Measurements from ENCODE around the gene PSMC3. TPM values are rescaled to one million over a fixed set of nuclear protein-coding genes. Genes with fewer than 3 reads are reported as not detected.

The PSMC3 gene
- total RNA-seq, 1 experiment from 2014 or later: 181 TPM

DNA sequence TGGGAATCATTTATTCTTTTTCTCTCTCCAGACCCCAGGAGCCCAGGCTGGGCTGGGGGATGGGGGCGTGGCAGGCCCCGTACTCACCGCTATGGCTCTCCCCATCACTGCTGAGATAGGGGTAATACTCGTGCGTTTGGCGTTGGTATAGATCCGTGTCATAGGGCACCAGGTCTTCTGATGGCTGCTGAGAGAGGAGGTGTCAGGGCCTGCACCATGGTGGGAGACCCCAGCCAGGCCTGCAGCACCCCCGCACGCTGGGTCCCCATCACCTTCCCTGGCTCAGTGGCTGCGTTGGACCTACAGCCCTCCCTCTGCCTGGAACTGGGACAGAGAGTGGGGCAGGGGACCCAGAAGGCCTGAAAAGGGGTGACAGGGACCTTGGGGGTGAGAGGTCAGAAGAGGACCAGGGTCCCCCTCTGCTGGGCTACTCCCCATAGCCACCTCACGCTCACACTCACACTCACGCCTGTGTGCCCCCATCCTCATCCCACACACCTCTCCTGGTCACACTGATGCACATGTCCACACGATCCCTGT lies 50.6 kb downstream of the PSMC3 start:
- DNase-seq (ENCODE audit: low read depth, low spot score) (no peak), ATAC-seq (no peak)
- no TSS peak for BruUV-seq (replicated peaks)
- intact Hi-C loops (cut with micrococcal nuclease; ENCODE audit: unreplicated experiment): no loop called here
- Histone ChIP-seq H3K36me3 (ENCODE audit: control insufficient read depth, insufficient read depth, low read length) (no peaks in the 10 kb centered on the region), H3K4me1 (ENCODE audit: control insufficient read depth, insufficient read depth, low read length) (no peaks in the 10 kb centered on the region; the same call in 1 of the 2 replicates), H3K4me3 (ENCODE audit: low read depth in 2 of 2, low read length in 2 of 2) (no peak overlapping the region), H3K27ac (ENCODE audit: low read length) (no peak overlapping the region), H3K27me3 (ENCODE audit: control insufficient read depth, insufficient read depth, low read length) (no peaks in the 10 kb centered on the region), H3K9me3 (ENCODE audit: control insufficient read depth, insufficient read depth, low read depth, low read length) (no peaks in the 10 kb centered on the region)
- TF ChIP-seq, protein P1, sequence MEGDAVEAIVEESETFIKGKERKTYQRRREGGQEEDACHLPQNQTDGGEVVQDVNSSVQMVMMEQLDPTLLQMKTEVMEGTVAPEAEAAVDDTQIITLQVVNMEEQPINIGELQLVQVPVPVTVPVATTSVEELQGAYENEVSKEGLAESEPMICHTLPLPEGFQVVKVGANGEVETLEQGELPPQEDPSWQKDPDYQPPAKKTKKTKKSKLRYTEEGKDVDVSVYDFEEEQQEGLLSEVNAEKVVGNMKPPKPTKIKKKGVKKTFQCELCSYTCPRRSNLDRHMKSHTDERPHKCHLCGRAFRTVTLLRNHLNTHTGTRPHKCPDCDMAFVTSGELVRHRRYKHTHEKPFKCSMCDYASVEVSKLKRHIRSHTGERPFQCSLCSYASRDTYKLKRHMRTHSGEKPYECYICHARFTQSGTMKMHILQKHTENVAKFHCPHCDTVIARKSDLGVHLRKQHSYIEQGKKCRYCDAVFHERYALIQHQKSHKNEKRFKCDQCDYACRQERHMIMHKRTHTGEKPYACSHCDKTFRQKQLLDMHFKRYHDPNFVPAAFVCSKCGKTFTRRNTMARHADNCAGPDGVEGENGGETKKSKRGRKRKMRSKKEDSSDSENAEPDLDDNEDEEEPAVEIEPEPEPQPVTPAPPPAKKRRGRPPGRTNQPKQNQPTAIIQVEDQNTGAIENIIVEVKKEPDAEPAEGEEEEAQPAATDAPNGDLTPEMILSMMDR (IDR thresholded peaks at IDR 0.05): no peak
- in situ Hi-C loops (cut with HindIII; ENCODE audit: low pct_unique_long_range_greater_than_20kb, low sequenced_read_pairs): no loop called here
- POLR2A ChIA-PET: no interaction called here
- CTCF ChIA-PET: no interaction called here

DNA sequence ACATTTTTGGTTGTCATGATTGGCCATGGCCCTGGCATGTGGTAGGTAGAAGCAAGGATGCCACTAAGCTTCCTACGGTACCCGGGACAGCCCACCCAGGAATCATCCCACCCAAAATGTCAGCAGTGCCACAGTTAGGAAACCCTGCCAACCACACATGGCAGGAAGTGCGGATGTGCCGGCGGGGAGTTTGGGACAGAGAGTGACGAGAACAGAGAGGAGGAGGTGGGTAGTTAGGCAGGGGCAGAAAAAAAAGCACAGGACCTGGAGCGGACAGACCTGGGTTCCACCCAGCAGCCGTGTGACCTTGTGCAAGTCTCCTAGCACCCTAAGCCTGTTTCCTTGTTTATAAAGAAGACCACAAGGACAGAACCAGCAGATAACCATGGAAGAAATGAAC lies 51.2 kb downstream of the PSMC3 start:
- Histone ChIP-seq H3K27ac (ENCODE audit: low read length) (no peak overlapping the region), H3K27me3 (ENCODE audit: control insufficient read depth, insufficient read depth, low read length) (no peaks in the 10 kb centered on the region), H3K9me3 (ENCODE audit: control insufficient read depth, insufficient read depth, low read depth, low read length) (no peaks in the 10 kb centered on the region), H3K4me3 (ENCODE audit: low read depth in 2 of 2, low read length in 2 of 2) (no peak overlapping the region), H3K4me1 (ENCODE audit: control insufficient read depth, insufficient read depth, low read length) (no peaks in the 10 kb centered on the region; the same call in 1 of the 2 replicates), H3K36me3 (ENCODE audit: control insufficient read depth, insufficient read depth, low read length) (no peaks in the 10 kb centered on the region)
- intact Hi-C loops (cut with micrococcal nuclease; ENCODE audit: unreplicated experiment) (no loop called here), in situ Hi-C loops (cut with HindIII; ENCODE audit: low pct_unique_long_range_greater_than_20kb, low sequenced_read_pairs) (no loop called here)
- no TSS peak for BruUV-seq (replicated peaks)
- no peak for TF ChIP-seq POLR2AphosphoS5 (IDR thresholded peaks at IDR 0.05; ENCODE audit: low read depth, low read length)
- TF ChIP-seq, protein P1 (IDR thresholded peaks at IDR 0.05): no peak
- ATAC-seq: no peak
- ChIA-PET POLR2A (no interaction called here), CTCF (interaction anchor here (0.8 to 0.9 kb wide), 2 partner anchors 8 to 79 kb away, joined by 3 to 8 read pairs; no protein-coding TSS in a partner anchor)
- DNase-seq (ENCODE audit: low read depth, low spot score): no peak

DNA sequence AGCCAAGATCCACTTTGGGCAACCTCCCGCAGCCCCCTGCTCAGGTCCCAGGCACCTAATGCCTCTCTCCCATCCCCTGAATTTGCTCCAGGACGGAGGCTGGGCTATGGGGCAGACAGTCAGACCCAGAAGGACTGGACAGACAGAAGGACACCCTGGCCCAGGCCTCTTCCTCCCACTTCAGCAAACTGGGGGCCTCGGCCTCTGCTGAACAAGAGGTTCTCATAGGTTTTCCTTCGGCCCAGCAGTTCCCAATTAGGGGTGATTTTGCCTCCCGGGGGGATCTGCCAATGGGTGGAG lies 51.6 kb downstream of the PSMC3 start:
- no TSS peak for BruUV-seq (replicated peaks)
- DNase-seq (ENCODE audit: low read depth, low spot score): no peak
- ChIA-PET POLR2A (no interaction called here), CTCF (interaction anchor here (0.8 to 1.5 kb wide), 5 partner anchors 9 to 80 kb away, joined by 3 to 8 read pairs (median 5); no protein-coding TSS in a partner anchor)
- in situ Hi-C loops (cut with HindIII; ENCODE audit: low pct_unique_long_range_greater_than_20kb, low sequenced_read_pairs): no loop called here
- ATAC-seq: no peak
- Histone ChIP-seq H3K36me3 (ENCODE audit: control insufficient read depth, insufficient read depth, low read length) (no peaks in the 10 kb centered on the region), H3K27me3 (ENCODE audit: control insufficient read depth, insufficient read depth, low read length) (no peaks in the 10 kb centered on the region), H3K4me3 (ENCODE audit: low read depth in 2 of 2, low read length in 2 of 2) (no peak overlapping the region), H3K9me3 (ENCODE audit: control insufficient read depth, insufficient read depth, low read depth, low read length) (no peaks in the 10 kb centered on the region), H3K27ac (ENCODE audit: low read length) (no peak overlapping the region), H3K4me1 (ENCODE audit: control insufficient read depth, insufficient read depth, low read length) (no peaks in the 10 kb centered on the region; the same call in 1 of the 2 replicates)
- intact Hi-C loops (cut with micrococcal nuclease; ENCODE audit: unreplicated experiment): loop anchor here (5.0 kb wide), 1 partner anchor 78 kb away; no protein-coding TSS in a partner anchor
- TF ChIP-seq, protein P2, sequence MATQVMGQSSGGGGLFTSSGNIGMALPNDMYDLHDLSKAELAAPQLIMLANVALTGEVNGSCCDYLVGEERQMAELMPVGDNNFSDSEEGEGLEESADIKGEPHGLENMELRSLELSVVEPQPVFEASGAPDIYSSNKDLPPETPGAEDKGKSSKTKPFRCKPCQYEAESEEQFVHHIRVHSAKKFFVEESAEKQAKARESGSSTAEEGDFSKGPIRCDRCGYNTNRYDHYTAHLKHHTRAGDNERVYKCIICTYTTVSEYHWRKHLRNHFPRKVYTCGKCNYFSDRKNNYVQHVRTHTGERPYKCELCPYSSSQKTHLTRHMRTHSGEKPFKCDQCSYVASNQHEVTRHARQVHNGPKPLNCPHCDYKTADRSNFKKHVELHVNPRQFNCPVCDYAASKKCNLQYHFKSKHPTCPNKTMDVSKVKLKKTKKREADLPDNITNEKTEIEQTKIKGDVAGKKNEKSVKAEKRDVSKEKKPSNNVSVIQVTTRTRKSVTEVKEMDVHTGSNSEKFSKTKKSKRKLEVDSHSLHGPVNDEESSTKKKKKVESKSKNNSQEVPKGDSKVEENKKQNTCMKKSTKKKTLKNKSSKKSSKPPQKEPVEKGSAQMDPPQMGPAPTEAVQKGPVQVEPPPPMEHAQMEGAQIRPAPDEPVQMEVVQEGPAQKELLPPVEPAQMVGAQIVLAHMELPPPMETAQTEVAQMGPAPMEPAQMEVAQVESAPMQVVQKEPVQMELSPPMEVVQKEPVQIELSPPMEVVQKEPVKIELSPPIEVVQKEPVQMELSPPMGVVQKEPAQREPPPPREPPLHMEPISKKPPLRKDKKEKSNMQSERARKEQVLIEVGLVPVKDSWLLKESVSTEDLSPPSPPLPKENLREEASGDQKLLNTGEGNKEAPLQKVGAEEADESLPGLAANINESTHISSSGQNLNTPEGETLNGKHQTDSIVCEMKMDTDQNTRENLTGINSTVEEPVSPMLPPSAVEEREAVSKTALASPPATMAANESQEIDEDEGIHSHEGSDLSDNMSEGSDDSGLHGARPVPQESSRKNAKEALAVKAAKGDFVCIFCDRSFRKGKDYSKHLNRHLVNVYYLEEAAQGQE (IDR thresholded peaks at IDR 0.05; ENCODE audit: insufficient read depth in 1 of 2, low read depth in 2 of 2, low read length in 1 of 2): no peak
- TF ChIP-seq POLR2AphosphoS5 (IDR thresholded peaks at IDR 0.05; ENCODE audit: low read depth, low read length) (no peak), TCF7L2 (IDR thresholded peaks at IDR 0.05; ENCODE audit: low read depth, low read length) (no peak)
